Skeletal muscle tissue (tissue), 4 donors: ENCODE results near the gene MGAT5B. TPM values are rescaled to one million over a fixed set of nuclear protein-coding genes. Genes with fewer than 3 reads are reported as not detected.
"Not testable (repeated sequence)": the region's sequence is repeated elsewhere in the genome, so short reads cannot be mapped to it uniquely, and the experiment has no call there.

ENCODE experiments used
- H3K27ac ChIP-seq: one replicate; pipeline ENCODE4 v1.7.0; 2013; ENCODE audit warnings: mild to moderate bottlenecking, low read depth, low read length, inconsistent platforms
- H3K27me3 ChIP-seq, 3 donors: one replicate each; pipeline ENCODE4 v1.7.0; 2013; ENCODE audit warnings: low read length in 3 of 3; ENCODE audit not compliant: control insufficient read depth in 3 of 3, insufficient read depth in 3 of 3
- H3K36me3 ChIP-seq, 3 donors: one replicate each; pipeline ENCODE4 v1.7.0; 2013; ENCODE audit warnings: low read length in 3 of 3; ENCODE audit not compliant: control insufficient read depth in 3 of 3, insufficient read depth in 3 of 3
- H3K4me1 ChIP-seq, 3 donors: one replicate each; pipeline ENCODE4 v1.7.0; 2013; ENCODE audit warnings: low read length in 3 of 3, mild to moderate bottlenecking in 3 of 3; ENCODE audit not compliant: control insufficient read depth in 3 of 3, insufficient read depth in 3 of 3
- H3K4me3 ChIP-seq, 3 donors: one replicate each; pipeline ENCODE4 v1.7.0; 2013; ENCODE audit warnings: low read length in 3 of 3
- H3K9ac ChIP-seq, 3 donors: one replicate each; pipeline ENCODE4 v1.7.0; 2013; ENCODE audit warnings: low read length in 3 of 3, mild to moderate bottlenecking in 3 of 3, moderate library complexity in 2 of 3, low read depth in 1 of 3
- H3K9me3 ChIP-seq, 3 donors: one replicate each; pipeline ENCODE4 v1.7.0; 2013; ENCODE audit warnings: low read length in 3 of 3; ENCODE audit not compliant: control insufficient read depth in 3 of 3
- total RNA-seq: library from RNA; depleted of rRNA; stranded (reverse); fragments of >200 nt; gene quantifications from one replicate; pipeline ENCODE4 v1.2.3, GENCODE V29; 2014
- donor health status: Osteomylitis.

MGAT5B gene
- total RNA-seq, 1 donor from 2014 or later = not detected

DNA sequence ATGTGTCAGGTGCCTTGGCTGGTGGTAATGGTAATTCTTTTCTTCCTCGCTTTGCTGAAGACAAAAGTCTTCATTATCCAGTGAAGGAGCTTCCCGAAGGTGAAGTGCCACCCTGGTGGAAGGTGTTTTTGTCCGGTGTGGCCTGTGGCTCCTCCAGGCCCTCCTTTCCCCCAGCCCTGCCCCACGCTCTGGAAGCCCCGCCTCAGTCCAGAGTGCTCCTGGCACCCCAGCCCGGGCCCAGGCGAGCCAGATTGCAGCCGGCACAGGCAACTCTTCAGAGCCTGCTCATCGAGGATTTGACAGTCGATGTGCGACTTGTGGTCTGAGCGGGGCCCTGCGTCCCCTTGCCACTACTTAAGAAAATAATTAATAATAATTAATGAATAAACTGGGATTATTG, 93.7 kb downstream of the MGAT5B start:
- H3K9me3 ChIP-seq = no peaks in the 10 kb centered on the region
- no peak overlapping the region for H3K9ac ChIP-seq
- peaks cover 3 to 34% (median 33%) of the 10 kb centered on the region in 3 donors for H3K27me3 ChIP-seq
- H3K36me3 ChIP-seq = no peaks in the 10 kb centered on the region
- H3K4me1 ChIP-seq = peaks cover 4 to 9% (median 8%) of the 10 kb centered on the region in 3 donors
- H3K4me3 ChIP-seq = no peak overlapping the region
- H3K27ac ChIP-seq = no peak overlapping the region

DNA sequence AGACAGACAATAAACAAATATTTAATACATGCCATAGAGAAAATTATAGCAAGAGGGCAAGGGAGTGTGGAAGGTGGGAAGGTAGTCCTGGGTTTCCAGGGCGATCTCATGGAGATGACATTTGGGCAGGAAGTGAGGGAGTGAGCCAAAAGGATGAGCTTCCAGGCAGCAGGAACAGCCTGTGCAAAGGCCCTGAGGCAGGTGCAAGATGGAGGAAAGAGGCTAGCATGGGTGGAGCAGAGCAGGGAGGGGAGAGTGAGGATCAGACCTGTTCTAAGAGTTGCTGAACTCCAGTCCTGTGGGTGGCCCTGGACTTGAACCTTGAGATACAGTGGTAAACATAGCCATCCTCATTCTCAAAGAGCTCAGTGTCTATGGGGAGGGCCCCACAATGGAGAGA, 94.7 kb downstream of the MGAT5B start:
- H3K4me1 ChIP-seq = peaks cover 4 to 5% (median 4%) of the 10 kb centered on the region in 3 donors
- H3K4me3 ChIP-seq = no peak overlapping the region
- no peaks in the 10 kb centered on the region for H3K9me3 ChIP-seq
- peaks cover 8 to 36% (median 33%) of the 10 kb centered on the region in 3 donors for H3K27me3 ChIP-seq
- H3K27ac ChIP-seq = no peak overlapping the region
- no peaks in the 10 kb centered on the region for H3K36me3 ChIP-seq
- H3K9ac ChIP-seq = no peak overlapping the region

DNA sequence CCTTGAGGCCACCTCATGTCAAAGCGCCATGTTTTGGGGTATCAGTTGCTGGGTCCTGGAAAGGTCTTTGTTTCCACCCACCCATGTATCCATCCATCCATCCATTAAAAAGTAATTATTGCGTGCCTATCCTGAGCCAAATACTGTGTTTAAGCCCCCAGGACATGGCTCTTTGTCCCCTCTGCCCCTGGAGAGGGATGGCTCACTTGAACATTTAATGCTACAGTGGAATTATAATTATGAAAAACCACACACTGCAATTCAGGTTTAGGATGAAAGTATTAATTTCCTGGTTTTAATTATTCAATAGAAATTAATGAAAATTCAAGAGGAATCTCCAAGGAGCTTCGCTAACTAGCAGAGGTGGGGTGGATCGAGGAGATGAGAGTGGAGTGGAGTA, 97.8 kb downstream of the MGAT5B start:
- Histone ChIP-seq H3K4me3 (no peak overlapping the region), H3K27me3 (peaks cover 27 to 57% (median 45%) of the 10 kb centered on the region in 3 donors)

DNA sequence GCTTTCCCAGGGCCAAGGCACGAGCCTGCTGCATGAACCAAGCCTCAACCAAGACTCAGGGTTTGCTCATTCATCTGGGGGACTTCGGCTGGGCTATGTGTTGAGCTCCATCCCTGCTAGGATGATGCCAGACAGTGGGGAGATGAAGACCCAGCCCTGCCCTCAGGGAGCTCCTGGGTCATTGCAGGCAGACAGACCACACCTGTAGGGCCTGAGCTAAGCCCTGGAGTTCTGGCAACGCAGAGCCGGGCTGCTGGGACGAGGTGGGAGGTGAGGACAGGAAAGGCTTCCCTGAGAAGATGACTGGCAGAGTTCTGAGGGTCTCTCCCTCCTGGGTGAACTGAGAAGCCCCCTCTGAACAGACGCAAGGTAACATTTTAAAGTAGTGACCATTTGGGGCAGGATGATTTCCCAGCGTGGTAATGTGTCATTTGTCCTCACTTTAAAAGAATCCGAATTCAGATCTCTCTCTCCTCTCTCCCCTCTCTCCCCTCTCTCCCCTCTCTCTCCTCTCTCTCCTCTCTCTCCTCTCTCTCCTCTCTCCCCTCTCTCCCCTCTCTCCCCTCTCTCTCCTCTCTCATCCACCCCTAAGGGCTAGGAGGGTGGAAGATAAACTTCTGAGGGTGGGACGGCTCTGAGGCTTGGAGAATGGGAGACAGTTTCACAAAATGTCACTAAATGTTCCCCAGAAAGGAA, 98.4 kb downstream of the MGAT5B start:
- no peaks in the 10 kb centered on the region for H3K9me3 ChIP-seq
- H3K9ac ChIP-seq = no peak overlapping the region
- peaks cover 29 to 61% (median 45%) of the 10 kb centered on the region in 3 donors for H3K27me3 ChIP-seq
- no peak overlapping the region for H3K27ac ChIP-seq
- H3K36me3 ChIP-seq = no peaks in the 10 kb centered on the region
- H3K4me1 ChIP-seq = peaks cover 8 to 10% (median 9%) of the 10 kb centered on the region in 3 donors
- H3K4me3 ChIP-seq = no peak overlapping the region

More for the DNA sequence above, 97.8 kb downstream of the MGAT5B start:
- no peak overlapping the region for H3K27ac ChIP-seq
- no peak overlapping the region for H3K9ac ChIP-seq
- H3K36me3 ChIP-seq = no peaks in the 10 kb centered on the region
- no peaks in the 10 kb centered on the region for H3K9me3 ChIP-seq
- H3K4me1 ChIP-seq = peaks cover 8 to 10% (median 9%) of the 10 kb centered on the region in 3 donors

DNA sequence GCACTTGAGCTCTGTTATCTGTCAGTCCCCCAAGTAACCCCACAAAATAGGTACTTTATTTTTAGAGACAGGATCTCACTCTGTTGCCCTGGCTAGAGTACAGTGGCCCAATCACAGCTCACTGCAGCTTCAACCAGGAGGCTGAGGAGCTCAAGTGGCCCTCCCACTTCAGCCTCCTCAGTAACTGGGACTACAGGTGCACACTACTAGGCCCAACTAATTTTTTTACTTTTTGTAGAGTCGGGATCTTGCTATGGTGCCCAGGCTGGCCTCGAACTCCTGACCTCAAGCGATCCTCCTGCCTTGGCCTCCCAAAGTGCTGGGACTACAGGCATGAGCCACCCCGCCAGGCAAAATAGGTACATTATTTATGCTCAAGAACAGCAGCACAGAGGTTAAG, 99.6 kb downstream of the MGAT5B start:
- Histone ChIP-seq H3K27me3 (peaks cover 29 to 56% (median 47%) of the 10 kb centered on the region in 3 donors), H3K9ac (no peak overlapping the region), H3K36me3 (no peaks in the 10 kb centered on the region), H3K9me3 (no peaks in the 10 kb centered on the region), H3K27ac (no peak overlapping the region), H3K4me1 (peaks cover 8 to 10% (median 9%) of the 10 kb centered on the region in 3 donors), H3K4me3 (no peak overlapping the region)

DNA sequence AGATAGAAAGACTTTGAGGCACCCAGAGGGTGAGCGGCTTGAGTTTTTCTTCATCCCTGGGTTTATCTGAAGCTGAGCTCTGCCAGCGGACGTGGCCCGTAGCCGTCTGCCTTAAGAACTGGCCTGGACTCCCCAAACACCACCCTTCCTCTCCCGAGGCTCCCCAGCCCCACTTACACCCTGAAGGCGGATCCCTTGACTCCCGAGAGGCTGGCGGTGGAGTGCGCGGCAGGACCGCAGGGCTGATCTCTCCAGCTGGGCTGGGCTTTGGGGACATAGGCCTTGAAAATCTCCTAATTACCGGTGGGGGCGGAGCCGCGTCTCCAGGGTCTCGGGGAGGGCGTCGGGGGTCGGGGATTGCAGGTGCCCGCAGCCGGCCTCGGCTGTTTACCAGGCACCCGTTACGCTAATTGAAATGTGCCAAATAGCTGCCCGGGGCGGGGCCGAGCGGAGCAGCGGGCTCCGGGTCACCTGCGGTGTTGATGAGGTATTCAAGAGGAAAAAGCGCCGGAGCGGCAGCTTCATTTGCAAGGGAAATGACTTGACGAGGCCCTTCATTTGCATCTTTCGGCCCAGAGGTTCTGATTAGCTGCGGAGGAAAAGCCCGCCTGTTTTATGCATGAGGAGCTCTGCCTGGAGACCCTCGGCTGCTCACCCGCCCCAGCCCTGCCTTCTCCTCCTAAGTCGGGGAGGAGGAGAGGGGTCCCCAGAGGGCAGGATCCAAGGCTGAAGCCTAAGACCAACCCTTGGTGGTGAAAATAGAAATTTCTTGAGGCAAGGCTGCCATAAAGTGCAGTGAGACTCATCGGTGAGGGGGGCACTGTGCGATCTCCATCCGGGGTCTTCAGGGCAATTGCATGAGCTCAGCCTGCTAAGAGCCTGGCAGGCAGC, 100.7 kb downstream of the MGAT5B start:
- no peaks in the 10 kb centered on the region for H3K36me3 ChIP-seq
- peak overlapping the region in 1 of 3 donors; percentile 10 for H3K9ac ChIP-seq
- H3K27me3 ChIP-seq = peaks cover 29 to 51% (median 39%) of the 10 kb centered on the region in 3 donors
- peaks cover 8 to 10% (median 9%) of the 10 kb centered on the region in 3 donors for H3K4me1 ChIP-seq
- no peak overlapping the region for H3K27ac ChIP-seq
- no peaks in the 10 kb centered on the region for H3K9me3 ChIP-seq
- peak overlapping the region; percentile 14 to 20 (median 17) for H3K4me3 ChIP-seq

DNA sequence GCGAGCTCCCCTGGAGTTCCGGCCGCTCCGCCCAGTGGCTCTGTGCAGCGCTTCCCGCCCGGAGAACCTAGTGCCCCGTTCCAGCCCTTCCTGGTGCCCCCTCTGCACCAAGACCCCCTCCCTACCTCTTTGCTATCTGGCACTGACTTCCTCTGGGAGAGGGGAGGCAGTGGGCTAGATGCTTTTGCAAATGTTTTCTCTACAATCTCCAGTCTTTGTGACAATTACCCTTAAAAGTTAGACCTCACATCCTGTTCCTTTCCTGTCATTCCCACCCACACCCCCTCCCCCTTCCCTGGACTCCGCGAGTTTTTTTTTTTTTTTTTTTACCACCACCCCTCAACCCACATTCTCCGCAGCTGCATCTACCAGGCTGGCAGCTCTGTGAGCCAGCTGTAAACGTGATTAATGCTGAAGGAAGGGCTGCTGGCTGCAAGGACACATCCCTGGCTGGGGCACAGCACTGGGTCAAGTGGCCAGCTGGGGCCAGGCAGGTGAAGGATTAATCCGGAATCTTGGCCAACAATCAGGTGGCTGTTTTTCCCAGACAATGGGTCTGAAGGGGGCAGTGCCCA, 101.5 kb downstream of the MGAT5B start:
- Histone ChIP-seq H3K27ac (no peak overlapping the region), H3K27me3 (peaks cover 29 to 51% (median 39%) of the 10 kb centered on the region in 3 donors), H3K9ac (peak overlapping the region in 1 of 3 donors; percentile 10), H3K4me1 (peaks cover 8 to 10% (median 9%) of the 10 kb centered on the region in 3 donors), H3K9me3 (no peaks in the 10 kb centered on the region), H3K36me3 (no peaks in the 10 kb centered on the region), H3K4me3 (peak overlapping the region; percentile 14 to 20 (median 17))

DNA sequence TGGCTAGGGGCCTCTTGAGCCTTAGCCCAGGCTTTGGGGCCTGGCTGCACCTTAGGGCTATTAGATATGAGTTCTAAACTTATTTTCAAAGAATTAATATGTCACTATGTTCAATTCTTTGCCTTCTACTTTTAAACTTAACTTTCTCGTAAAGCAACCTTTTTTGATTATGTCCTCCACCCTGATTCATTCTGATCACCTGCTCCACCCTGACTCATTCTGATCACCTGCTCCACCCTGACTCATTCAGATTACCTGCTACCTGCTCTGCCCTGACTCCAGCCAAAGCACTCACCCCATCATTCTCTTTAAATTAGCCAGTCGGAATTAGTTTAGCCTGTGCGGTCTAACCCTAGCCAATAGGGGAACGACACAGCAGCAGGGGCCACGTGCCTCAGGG, 102.0 kb downstream of the MGAT5B start:
- H3K27ac ChIP-seq, H3K9ac ChIP-seq, H3K9me3 ChIP-seq, H3K36me3 ChIP-seq, H3K4me3 ChIP-seq: not testable (repeated sequence)
- H3K4me1 ChIP-seq = peaks cover 8 to 10% (median 9%) of the 10 kb centered on the region in 3 donors
- peaks cover 29 to 51% (median 41%) of the 10 kb centered on the region in 3 donors for H3K27me3 ChIP-seq

DNA sequence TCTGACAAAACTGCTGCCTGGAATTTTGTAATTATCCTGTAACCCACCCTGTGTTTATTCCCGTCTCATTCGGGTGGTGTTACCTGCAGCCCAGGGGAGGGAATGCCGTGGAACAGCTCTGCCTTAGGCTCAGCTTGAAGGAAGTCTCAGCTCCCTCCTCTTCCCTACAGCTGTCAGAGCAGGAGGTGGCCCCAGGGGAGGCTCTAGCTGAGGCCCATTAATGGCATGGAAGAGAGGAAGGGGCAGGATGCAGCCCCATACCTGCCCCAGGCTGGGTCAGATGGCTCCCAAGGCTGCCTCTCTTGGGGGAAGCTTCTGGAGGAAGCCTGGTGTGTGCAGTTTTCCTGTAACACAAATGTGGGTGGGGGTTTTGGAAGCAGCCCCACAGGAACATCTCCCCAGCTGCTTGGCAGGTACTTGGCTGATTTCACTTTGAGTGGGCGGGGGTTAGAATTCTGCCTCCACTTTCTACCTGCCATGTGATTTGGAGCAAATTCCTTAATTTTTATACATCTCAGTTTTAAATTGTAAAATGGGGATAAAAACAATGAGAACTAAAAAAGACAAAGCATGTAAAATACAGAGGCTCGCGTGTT, 103.9 kb downstream of the MGAT5B start:
- H3K36me3 ChIP-seq = no peaks in the 10 kb centered on the region
- H3K27ac ChIP-seq = no peak overlapping the region
- H3K27me3 ChIP-seq = peaks cover 26 to 41% (median 32%) of the 10 kb centered on the region in 3 donors
- H3K9ac ChIP-seq = no peak overlapping the region
- H3K4me3 ChIP-seq = no peak overlapping the region
- peaks cover 8 to 10% (median 9%) of the 10 kb centered on the region in 3 donors for H3K4me1 ChIP-seq
- no peaks in the 10 kb centered on the region for H3K9me3 ChIP-seq
